Astrocyte of the spinal cord (primary cell): Measurements from ENCODE around the gene PMP22.

ENCODE experiments used
- DNase-seq: peaks from one replicate; pipeline ENCODE4 v3.0.0; 2011; ENCODE audit warnings: low read depth, low spot score
- H3K4me3 ChIP-seq: 2 replicates; pipeline ENCODE4 v1.5.1; 2011; ENCODE audit warnings: low read depth, mild to moderate bottlenecking, low read length, moderate library complexity
- in situ Hi-C: cut with HindIII; loops from 2 replicates; pipeline ENCODE4 v1.10.0; 2017; ENCODE audit warnings: low sequenced_read_pairs
- TF ChIP-seq, protein P1 (sequence below): IDR thresholded peaks from 2 replicates; pipeline ENCODE4 v1.5.1; 2012; ENCODE audit warnings: low read depth, mild to moderate bottlenecking, low read length, inconsistent platforms

The PMP22 gene

DNA sequence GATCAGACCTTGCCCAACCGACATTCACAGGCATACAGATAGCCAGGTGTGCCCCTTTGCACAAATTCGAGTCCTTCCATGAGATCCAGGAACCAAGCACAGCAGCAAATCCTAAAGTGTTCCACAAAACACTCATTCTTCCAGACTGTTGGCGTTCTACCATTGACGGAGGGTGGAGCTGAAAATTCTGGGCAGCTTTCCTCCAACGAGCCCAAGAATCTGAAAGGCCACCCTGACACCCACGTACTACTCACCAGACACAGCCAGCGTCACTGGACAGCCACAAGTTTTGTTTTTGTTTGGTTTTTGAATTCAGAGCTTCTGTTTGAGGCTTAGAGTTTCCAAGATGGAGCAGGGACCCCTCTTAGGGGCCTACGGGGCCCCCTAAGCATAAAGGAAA, 83.8 kb downstream of the PMP22 start:
- TF ChIP-seq, protein P1, sequence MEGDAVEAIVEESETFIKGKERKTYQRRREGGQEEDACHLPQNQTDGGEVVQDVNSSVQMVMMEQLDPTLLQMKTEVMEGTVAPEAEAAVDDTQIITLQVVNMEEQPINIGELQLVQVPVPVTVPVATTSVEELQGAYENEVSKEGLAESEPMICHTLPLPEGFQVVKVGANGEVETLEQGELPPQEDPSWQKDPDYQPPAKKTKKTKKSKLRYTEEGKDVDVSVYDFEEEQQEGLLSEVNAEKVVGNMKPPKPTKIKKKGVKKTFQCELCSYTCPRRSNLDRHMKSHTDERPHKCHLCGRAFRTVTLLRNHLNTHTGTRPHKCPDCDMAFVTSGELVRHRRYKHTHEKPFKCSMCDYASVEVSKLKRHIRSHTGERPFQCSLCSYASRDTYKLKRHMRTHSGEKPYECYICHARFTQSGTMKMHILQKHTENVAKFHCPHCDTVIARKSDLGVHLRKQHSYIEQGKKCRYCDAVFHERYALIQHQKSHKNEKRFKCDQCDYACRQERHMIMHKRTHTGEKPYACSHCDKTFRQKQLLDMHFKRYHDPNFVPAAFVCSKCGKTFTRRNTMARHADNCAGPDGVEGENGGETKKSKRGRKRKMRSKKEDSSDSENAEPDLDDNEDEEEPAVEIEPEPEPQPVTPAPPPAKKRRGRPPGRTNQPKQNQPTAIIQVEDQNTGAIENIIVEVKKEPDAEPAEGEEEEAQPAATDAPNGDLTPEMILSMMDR, result no peak
- DNase-seq, result no peak
- in situ Hi-C loops, result no loop called here
- H3K4me3 ChIP-seq, result no peak overlapping the region

DNA sequence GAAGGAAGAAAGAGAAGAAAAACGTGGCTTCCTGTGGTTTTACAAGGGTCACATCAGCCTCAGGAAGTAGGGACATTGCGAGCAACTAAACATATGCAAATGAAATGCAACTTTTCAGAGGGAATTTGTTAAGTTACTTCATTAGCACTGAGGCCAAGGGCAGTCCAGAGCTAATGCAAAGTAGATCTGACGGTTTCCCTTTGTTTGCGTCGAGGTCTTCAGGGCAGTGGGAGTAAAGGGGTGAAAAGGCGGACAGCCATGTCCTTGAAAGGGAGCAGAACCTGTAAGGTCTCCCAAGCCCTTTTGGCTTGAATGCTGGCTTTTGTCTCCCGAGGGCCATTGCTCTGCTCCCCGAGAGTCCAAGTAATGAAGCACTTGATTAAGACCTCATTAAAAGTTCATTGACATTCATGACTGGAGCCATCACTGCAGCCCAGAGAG, 85.0 kb downstream of the PMP22 start:
- no peak overlapping the region for H3K4me3 ChIP-seq
- DNase-seq, result no peak
- TF ChIP-seq, protein P1, result no peak
- in situ Hi-C loops, result no loop called here
